CD14-positive monocyte (primary cell): Measurements from ENCODE around the gene LTB4R2. TPM values are rescaled to one million over a fixed set of nuclear protein-coding genes. Genes with fewer than 3 reads are reported as not detected.

Experiments used
- DNase-seq, 3 donors: peaks; one replicate each; pipeline ENCODE4 v3.0.0-alpha.2; 2011 to 2022
- H2AFZ ChIP-seq: 2 replicates; pipeline ENCODE4 v1.6.0; 2012; ENCODE audit warnings: mild to moderate bottlenecking, low read depth, low read length, inconsistent platforms; ENCODE audit not compliant: insufficient read depth, poor library complexity, severe bottlenecking
- H3K27ac ChIP-seq, 2 donors: 1 replicate in 1 of 2; 2 replicates in 1 of 2; pipeline ENCODE4 v1.5.1; 2012 to 2013; ENCODE audit warnings: low read length in 2 of 2, control low read depth in 1 of 2, inconsistent platforms in 1 of 2, low read depth in 1 of 2, mild to moderate bottlenecking in 1 of 2
- H3K27me3 ChIP-seq, 2 donors: one replicate each; pipeline versions ENCODE4 v1.6.0 to v1.6.1; 2011 to 2013; ENCODE audit warnings: low read length in 2 of 2; ENCODE audit not compliant: control insufficient read depth in 2 of 2, insufficient read depth in 2 of 2
- H3K36me3 ChIP-seq, 2 donors: replicated peaks in 1 of 2; 1 replicate in 1 of 2; 2 replicates in 1 of 2; pipeline versions ENCODE4 v1.5.1 to v1.6.1; 2012 to 2013; ENCODE audit warnings: low read length in 2 of 2, control low read depth in 1 of 2, inconsistent platforms in 1 of 2, mild to moderate bottlenecking in 1 of 2; ENCODE audit not compliant: insufficient read depth in 2 of 2, control insufficient read depth in 1 of 2
- H3K4me1 ChIP-seq, 2 donors: 1 replicate in 1 of 2; 2 replicates in 1 of 2; pipeline versions ENCODE4 v1.5.1 to v1.6.1; 2012 to 2013; ENCODE audit warnings: low read length in 2 of 2, control low read depth in 1 of 2, inconsistent platforms in 1 of 2, mild to moderate bottlenecking in 1 of 2, moderate library complexity in 1 of 2; ENCODE audit not compliant: insufficient read depth in 2 of 2, control insufficient read depth in 1 of 2
- H3K4me2 ChIP-seq: replicated peaks from 2 replicates; pipeline ENCODE3; 2012; ENCODE audit warnings: low read length, moderate library complexity, mild to moderate bottlenecking; ENCODE audit not compliant: poor library complexity, severe bottlenecking; ENCODE audit errors: extremely low read depth
- H3K4me3 ChIP-seq, 3 experiments: fragments of 200-600 bp in 1 of 3; sonication (generic) in 1 of 3; replicated peaks in 1 of 3; 1 replicate in 2 of 3; 2 replicates in 1 of 3; pipeline ENCODE4 v1.5.1; 2011 to 2013; ENCODE audit warnings: low read length in 3 of 3, mild to moderate bottlenecking in 3 of 3, control low read depth in 2 of 3, low read depth in 2 of 3, inconsistent platforms in 1 of 3, moderate library complexity in 1 of 3
- H3K79me2 ChIP-seq: 2 replicates; pipeline ENCODE4 v1.6.0; 2012; ENCODE audit warnings: mild to moderate bottlenecking, control low read depth, inconsistent platforms, low read length, moderate library complexity; ENCODE audit not compliant: insufficient read depth
- H3K9ac ChIP-seq: 2 replicates; pipeline ENCODE4 v1.6.0; 2017; ENCODE audit warnings: low read length, mild to moderate bottlenecking; ENCODE audit not compliant: insufficient read depth, poor library complexity, severe bottlenecking
- H3K9me3 ChIP-seq, 2 donors: replicated peaks in 1 of 2; 1 replicate in 1 of 2; 2 replicates in 1 of 2; pipeline versions ENCODE4 v1.5.1 to v1.6.1; 2012 to 2013; ENCODE audit warnings: low read length in 2 of 2, control low read depth in 1 of 2; ENCODE audit not compliant: control insufficient read depth in 1 of 2, insufficient read depth in 1 of 2
- H4K20me1 ChIP-seq: 2 replicates; pipeline ENCODE4 v1.6.0; 2012; ENCODE audit warnings: mild to moderate bottlenecking, low read length, control low read depth, moderate library complexity; ENCODE audit not compliant: insufficient read depth
- H3K27ac Mint-ChIP-seq, 7 donors: one replicate each; pipeline ENCODE4 v1.8.0; 2020; ENCODE audit warnings: mild to moderate bottlenecking in 7 of 7, mixed read lengths in 7 of 7, moderate library complexity in 6 of 7, inconsistent platforms in 2 of 7
- H3K27me3 Mint-ChIP-seq, 3 donors: one replicate each; pipeline ENCODE4 v1.8.0; 2021 to 2022; ENCODE audit warnings: low read depth in 3 of 3, mild to moderate bottlenecking in 3 of 3, mixed read lengths in 3 of 3, moderate library complexity in 3 of 3, inconsistent platforms in 1 of 3
- H3K36me3 Mint-ChIP-seq, 2 donors: one replicate each; pipeline ENCODE4 v1.8.0; 2020; ENCODE audit warnings: mixed read lengths in 2 of 2, inconsistent platforms in 1 of 2, mild to moderate bottlenecking in 1 of 2
- H3K4me1 Mint-ChIP-seq: one replicate; pipeline ENCODE4 v1.8.0; 2020; ENCODE audit warnings: mild to moderate bottlenecking, mixed read lengths
- H3K4me3 Mint-ChIP-seq, 2 donors: one replicate each; pipeline ENCODE4 v1.8.0; 2020; ENCODE audit warnings: mild to moderate bottlenecking in 2 of 2, mixed read lengths in 2 of 2, moderate library complexity in 1 of 2
- H3K9me3 Mint-ChIP-seq, 7 donors: one replicate each; pipeline ENCODE4 v1.8.0; 2020 to 2022; ENCODE audit warnings: mixed read lengths in 7 of 7, mild to moderate bottlenecking in 6 of 7, moderate library complexity in 6 of 7, inconsistent platforms in 2 of 7
- CTCF ChIP-seq: fragments of 200-600 bp; IDR thresholded peaks from one replicate; pipeline ENCODE4 v1.8.0; 2022; ENCODE audit warnings: antibody characterized with exemption, mild to moderate bottlenecking
- WGBS: methylation state at CpG from one replicate; pipeline ENCODE4 v1.1.5; 2013; ENCODE audit warnings: missing lambda C conversion rate; ENCODE audit not compliant: insufficient coverage; 5-methylcytosine and 5-hydroxymethylcytosine counted together
- intact Hi-C, 2 donors: fragments of 100-400 bp; cut with micrococcal nuclease; formaldehyde crosslinking; loops; one replicate each; pipeline versions ENCODE4 v1.15.0 to v1.15.1; 2023
- polyA plus RNA-seq, 3 donors: library from polyadenylated mRNA; depleted of rRNA in 1 of 3; unstranded in 2 of 3; stranded (reverse) in 1 of 3; fragments of 300-500 nt in 2 of 3; fragments of >200 nt in 1 of 3; fragmentation: Illumina TruSeq in 2 of 3; gene quantifications; 1 replicate in 2 of 3; 2 replicates in 1 of 3; pipeline ENCODE4 v1.2.3, GENCODE V29; 2012 to 2021

The LTB4R2 gene
- polyA plus RNA-seq, 3 donors: 2.7 to 25.1 (median 2.9) TPM

GRCh38 chr14:24311837-24312615 is 2.1 kb downstream of the LTB4R2 start:
- peaks cover 0 to 2% (median 0%) of the 10 kb centered on the region in 7 donors for H3K9me3 Mint-ChIP-seq
- peaks cover 37 to 47% of the 10 kb centered on the region in 2 donors for H3K36me3 Mint-ChIP-seq
- no CpG with 5 or more reads among the region's 1 CpG for WGBS
- H3K4me3 ChIP-seq: peak overlapping the region; percentile 51 to 84 (median 57)
- peaks cover 41% of the 10 kb centered on the region for H4K20me1 ChIP-seq
- no peaks in the 10 kb centered on the region for H3K9me3 ChIP-seq
- peak; percentile 65 to 90 (median 88) for DNase-seq
- no peaks in the 10 kb centered on the region for H3K27me3 ChIP-seq
- H3K4me2 ChIP-seq: peak overlapping the region; percentile 93
- peak overlapping the region; percentile 95 to 99 (median 98) for H3K27ac Mint-ChIP-seq
- H3K4me3 Mint-ChIP-seq: peak overlapping the region; percentile 81 to 95
- peak overlapping the region; percentile 80 for H2AFZ ChIP-seq
- intact Hi-C loops: loop anchor here in 1 of 2 donors (5.0 kb wide), 2 partner anchors 35 to 80 kb away; partner anchors contain the start of genes GMPR2 and NEDD8
- peaks cover 81% of the 10 kb centered on the region for H3K79me2 ChIP-seq
- TF ChIP-seq CTCF: no peak
- peaks cover 85% of the 10 kb centered on the region for H3K4me1 Mint-ChIP-seq
- H3K4me1 ChIP-seq: peaks cover 87 to 96% of the 10 kb centered on the region in 2 donors
- peaks cover 12 to 22% of the 10 kb centered on the region in 2 donors for H3K36me3 ChIP-seq
- H3K9ac ChIP-seq: peak overlapping the region; percentile 67
- H3K27me3 Mint-ChIP-seq: no peaks in the 10 kb centered on the region
- H3K27ac ChIP-seq: peak overlapping the region; percentile 85 to 89

- Histone ChIP-seq H2AFZ (no peak overlapping the region), H3K27me3 (no peaks in the 10 kb centered on the region), H4K20me1 (peaks cover 34% of the 10 kb centered on the region), H3K36me3 (peaks cover 3 to 13% of the 10 kb centered on the region in 2 donors), H3K4me3 (peak overlapping the region; percentile 51 to 84 (median 57)), H3K79me2 (peaks cover 72% of the 10 kb centered on the region), H3K4me1 (peaks cover 92 to 100% of the 10 kb centered on the region in 2 donors), H3K9ac (peak overlapping the region; percentile 67), H3K9me3 (no peaks in the 10 kb centered on the region), H3K4me2 (peak overlapping the region; percentile 93), H3K27ac (peak overlapping the region; percentile 85 to 89)
- intact Hi-C loops: loop anchor here in 1 of 2 donors (5.0 kb wide), 2 partner anchors 36 to 81 kb away; partner anchors contain the start of genes GMPR2 and NEDD8
- 20% methylated on average over 4 of the region's 9 CpGs for WGBS
- Mint-ChIP-seq H3K4me3 (peak overlapping the region; percentile 81 to 95), H3K27ac (peak overlapping the region; percentile 95 to 99 (median 98)), H3K4me1 (peaks cover 86% of the 10 kb centered on the region), H3K36me3 (peaks cover 37 to 46% of the 10 kb centered on the region in 2 donors), H3K9me3 (peaks cover 0 to 2% (median 0%) of the 10 kb centered on the region in 7 donors), H3K27me3 (no peaks in the 10 kb centered on the region)
- TF ChIP-seq CTCF: no peak
- DNase-seq: peak; percentile 80 to 92 (median 88)
Measured at GRCh38 chr14:24312736-24313507, 3.0 kb downstream of the LTB4R2 start.
